ENCODE data around the gene DALRD3.

DALRD3 gene

GRCh38 chr3:49053543-49053942 lies 35.2 kb upstream of the DALRD3 start:
- Histone ChIP-seq H3K79me1 (replicated peaks; ENCODE audit: low read length, poor library complexity, severe bottlenecking) (peaks cover 37% of the 10 kb centered on the region), H3K23ac (ENCODE audit: low read length in 2 of 2) (no peak overlapping the region), H3K4me1 (ENCODE audit: control insufficient read depth, insufficient read depth, low read depth, low read length) (no peaks in the 10 kb centered on the region), H2AK5ac (ENCODE audit: low read length, severe bottlenecking) (no peak overlapping the region), H3K27me3 (ENCODE audit: control insufficient read depth in 1 of 2, insufficient read depth in 1 of 2, low read length in 2 of 2) (no peaks in the 10 kb centered on the region), H3K4me2 (ENCODE audit: low read length, poor library complexity, severe bottlenecking) (no peak overlapping the region), H3K4me3 (ENCODE audit: insufficient read depth in 1 of 2, low read depth in 1 of 2, low read length in 2 of 2) (no peak overlapping the region), H3K27ac (ENCODE audit: low read length, poor library complexity, severe bottlenecking) (no peak overlapping the region), H2BK15ac (ENCODE audit: low read depth, poor library complexity, severe bottlenecking) (no peak overlapping the region), H3K14ac (ENCODE audit: low read length in 2 of 2) (no peak overlapping the region), H2AFZ (ENCODE audit: low read depth, low read length) (no peak overlapping the region), H3K4ac (ENCODE audit: low read depth in 1 of 2, low read length in 2 of 2) (no peak overlapping the region), H2BK12ac (ENCODE audit: low read length in 2 of 2) (no peak overlapping the region), H2BK5ac (ENCODE audit: low read depth, low read length, poor library complexity, severe bottlenecking) (no peak overlapping the region), H3K9me3 (ENCODE audit: control insufficient read depth, low read length) (no peaks in the 10 kb centered on the region), H2BK120ac (ENCODE audit: low read depth, low read length) (no peak overlapping the region), H3K36me3 (ENCODE audit: control insufficient read depth in 1 of 2, insufficient read depth in 2 of 2, low read depth in 1 of 2, low read length in 2 of 2) (peaks cover 45 to 63% of the 10 kb centered on the region in 2 experiments), H4K8ac (ENCODE audit: low read length) (no peak overlapping the region), H4K91ac (ENCODE audit: low read length) (no peak overlapping the region), H3K9ac (ENCODE audit: low read length) (no peak overlapping the region), H3K18ac (ENCODE audit: low read depth in 1 of 2, low read length in 2 of 2) (no peak overlapping the region)
- WGBS, result 100% methylated on average over 1 of the region's 1 CpG
- no peak for DNase-seq

- Histone ChIP-seq H4K91ac (ENCODE audit: low read length) (no peak overlapping the region), H3K14ac (ENCODE audit: low read length in 2 of 2) (no peak overlapping the region), H2BK5ac (ENCODE audit: low read depth, low read length, poor library complexity, severe bottlenecking) (no peak overlapping the region), H3K27ac (ENCODE audit: low read length, poor library complexity, severe bottlenecking) (no peak overlapping the region), H2BK15ac (ENCODE audit: low read depth, poor library complexity, severe bottlenecking) (no peak overlapping the region), H3K79me1 (replicated peaks; ENCODE audit: low read length, poor library complexity, severe bottlenecking) (peaks cover 27% of the 10 kb centered on the region), H3K9me3 (ENCODE audit: control insufficient read depth, low read length) (no peaks in the 10 kb centered on the region), H4K8ac (ENCODE audit: low read length) (no peak overlapping the region), H3K4me3 (ENCODE audit: insufficient read depth in 1 of 2, low read depth in 1 of 2, low read length in 2 of 2) (no peak overlapping the region), H3K4me2 (ENCODE audit: low read length, poor library complexity, severe bottlenecking) (no peak overlapping the region), H3K18ac (ENCODE audit: low read depth in 1 of 2, low read length in 2 of 2) (no peak overlapping the region), H2BK120ac (ENCODE audit: low read depth, low read length) (no peak overlapping the region), H3K9ac (ENCODE audit: low read length) (no peak overlapping the region), H3K4me1 (ENCODE audit: control insufficient read depth, insufficient read depth, low read depth, low read length) (peaks cover 3% of the 10 kb centered on the region), H3K23ac (ENCODE audit: low read length in 2 of 2) (no peak overlapping the region), H3K4ac (ENCODE audit: low read depth in 1 of 2, low read length in 2 of 2) (no peak overlapping the region), H3K27me3 (ENCODE audit: control insufficient read depth in 1 of 2, insufficient read depth in 1 of 2, low read length in 2 of 2) (no peaks in the 10 kb centered on the region), H2AFZ (ENCODE audit: low read depth, low read length) (no peak overlapping the region), H2BK12ac (ENCODE audit: low read length in 2 of 2) (no peak overlapping the region), H3K36me3 (ENCODE audit: control insufficient read depth in 1 of 2, insufficient read depth in 2 of 2, low read depth in 1 of 2, low read length in 2 of 2) (peaks cover 50 to 66% of the 10 kb centered on the region in 2 experiments), H2AK5ac (ENCODE audit: low read length, severe bottlenecking) (no peak overlapping the region)
- DNase-seq, result no peak
- WGBS, result 100% methylated on average over 2 of the region's 3 CpGs
These were observed 16.9 kb upstream of the DALRD3 start for GRCh38 chr3:49035281-49035680.

GRCh38 chr3:49034650-49035049 lies 16.3 kb upstream of the DALRD3 start:
- Histone ChIP-seq H2BK12ac (ENCODE audit: low read length in 2 of 2) (no peak overlapping the region), H3K27ac (ENCODE audit: low read length, poor library complexity, severe bottlenecking) (no peak overlapping the region), H3K79me1 (replicated peaks; ENCODE audit: low read length, poor library complexity, severe bottlenecking) (peaks cover 27% of the 10 kb centered on the region), H3K23ac (ENCODE audit: low read length in 2 of 2) (no peak overlapping the region), H3K9ac (ENCODE audit: low read length) (no peak overlapping the region), H2AK5ac (ENCODE audit: low read length, severe bottlenecking) (no peak overlapping the region), H3K4me3 (ENCODE audit: insufficient read depth in 1 of 2, low read depth in 1 of 2, low read length in 2 of 2) (no peak overlapping the region), H2BK120ac (ENCODE audit: low read depth, low read length) (no peak overlapping the region), H3K4me1 (ENCODE audit: control insufficient read depth, insufficient read depth, low read depth, low read length) (peaks cover 3% of the 10 kb centered on the region), H3K36me3 (ENCODE audit: control insufficient read depth in 1 of 2, insufficient read depth in 2 of 2, low read depth in 1 of 2, low read length in 2 of 2) (peaks cover 52 to 68% of the 10 kb centered on the region in 2 experiments), H2BK5ac (ENCODE audit: low read depth, low read length, poor library complexity, severe bottlenecking) (no peak overlapping the region), H3K14ac (ENCODE audit: low read length in 2 of 2) (no peak overlapping the region), H3K27me3 (ENCODE audit: control insufficient read depth in 1 of 2, insufficient read depth in 1 of 2, low read length in 2 of 2) (no peaks in the 10 kb centered on the region), H2BK15ac (ENCODE audit: low read depth, poor library complexity, severe bottlenecking) (no peak overlapping the region), H2AFZ (ENCODE audit: low read depth, low read length) (no peak overlapping the region), H3K4me2 (ENCODE audit: low read length, poor library complexity, severe bottlenecking) (no peak overlapping the region), H4K8ac (ENCODE audit: low read length) (no peak overlapping the region), H4K91ac (ENCODE audit: low read length) (no peak overlapping the region), H3K9me3 (ENCODE audit: control insufficient read depth, low read length) (no peaks in the 10 kb centered on the region), H3K18ac (ENCODE audit: low read depth in 1 of 2, low read length in 2 of 2) (no peak overlapping the region), H3K4ac (ENCODE audit: low read depth in 1 of 2, low read length in 2 of 2) (no peak overlapping the region)
- 98% methylated on average over 2 of the region's 2 CpGs for WGBS
- DNase-seq, result no peak

GRCh38 chr3:49032646-49033304 lies 14.4 kb upstream of the DALRD3 start:
- H3K14ac ChIP-seq (ENCODE audit: low read length in 2 of 2), result no peak overlapping the region
- no peak overlapping the region for H3K4me2 ChIP-seq (ENCODE audit: low read length, poor library complexity, severe bottlenecking)
- H3K79me1 ChIP-seq (replicated peaks; ENCODE audit: low read length, poor library complexity, severe bottlenecking), result peaks cover 33% of the 10 kb centered on the region
- no peak overlapping the region for H2AK5ac ChIP-seq (ENCODE audit: low read length, severe bottlenecking)
- no peak overlapping the region for H3K4ac ChIP-seq (ENCODE audit: low read depth in 1 of 2, low read length in 2 of 2)
- H3K27me3 ChIP-seq (ENCODE audit: control insufficient read depth in 1 of 2, insufficient read depth in 1 of 2, low read length in 2 of 2), result no peaks in the 10 kb centered on the region
- no peak overlapping the region for H3K9ac ChIP-seq (ENCODE audit: low read length)
- H3K4me1 ChIP-seq (ENCODE audit: control insufficient read depth, insufficient read depth, low read depth, low read length), result peaks cover 11% of the 10 kb centered on the region
- H2BK15ac ChIP-seq (ENCODE audit: low read depth, poor library complexity, severe bottlenecking), result no peak overlapping the region
- H4K8ac ChIP-seq (ENCODE audit: low read length), result no peak overlapping the region
- no peak overlapping the region for H2BK12ac ChIP-seq (ENCODE audit: low read length in 2 of 2)
- DNase-seq, result no peak
- WGBS, result 90% methylated on average over 6 of the region's 6 CpGs
- H2BK5ac ChIP-seq (ENCODE audit: low read depth, low read length, poor library complexity, severe bottlenecking), result no peak overlapping the region
- H3K18ac ChIP-seq (ENCODE audit: low read depth in 1 of 2, low read length in 2 of 2), result no peak overlapping the region
- no peak overlapping the region for H4K91ac ChIP-seq (ENCODE audit: low read length)
- H3K4me3 ChIP-seq (ENCODE audit: insufficient read depth in 1 of 2, low read depth in 1 of 2, low read length in 2 of 2), result no peak overlapping the region
- peaks cover 63 to 74% of the 10 kb centered on the region in 2 experiments for H3K36me3 ChIP-seq (ENCODE audit: control insufficient read depth in 1 of 2, insufficient read depth in 2 of 2, low read depth in 1 of 2, low read length in 2 of 2)
- no peak overlapping the region for H2AFZ ChIP-seq (ENCODE audit: low read depth, low read length)
- H3K27ac ChIP-seq (ENCODE audit: low read length, poor library complexity, severe bottlenecking), result no peak overlapping the region
- H2BK120ac ChIP-seq (ENCODE audit: low read depth, low read length), result no peak overlapping the region
- no peaks in the 10 kb centered on the region for H3K9me3 ChIP-seq (ENCODE audit: control insufficient read depth, low read length)
- no peak overlapping the region for H3K23ac ChIP-seq (ENCODE audit: low read length in 2 of 2)

Measured in mesenchymal stem cell (in vitro differentiated cells and primary cell).